Measurements from ENCODE around the gene SFXN5.

DNA sequence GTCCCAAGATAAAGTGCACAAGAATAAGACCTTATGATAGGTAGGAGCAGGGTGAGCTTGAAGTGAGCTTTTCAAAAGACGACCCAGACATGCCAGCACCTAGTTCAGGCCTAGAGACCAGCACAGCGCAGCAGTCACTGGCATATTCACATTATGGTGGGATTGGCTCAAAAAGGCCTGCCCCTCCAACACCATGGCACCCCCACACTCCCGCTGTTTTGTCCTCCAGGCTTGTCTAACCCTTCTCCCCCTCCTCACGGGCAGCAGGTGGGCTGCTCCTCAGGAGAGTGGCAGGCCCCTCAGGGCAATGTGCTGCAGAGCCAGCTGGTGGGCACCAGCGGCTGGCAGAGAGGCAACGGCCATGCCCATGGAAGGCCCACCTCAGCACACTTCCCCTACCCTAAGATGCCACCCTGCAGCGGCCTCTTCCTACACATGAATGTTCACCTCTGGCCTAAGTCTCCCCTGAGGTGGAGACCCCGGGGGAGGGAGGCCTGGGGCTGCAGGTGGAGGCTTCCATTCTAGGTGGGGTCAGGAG lies 128.6 kb downstream of the SFXN5 start:
- TF ChIP-seq, protein P1, sequence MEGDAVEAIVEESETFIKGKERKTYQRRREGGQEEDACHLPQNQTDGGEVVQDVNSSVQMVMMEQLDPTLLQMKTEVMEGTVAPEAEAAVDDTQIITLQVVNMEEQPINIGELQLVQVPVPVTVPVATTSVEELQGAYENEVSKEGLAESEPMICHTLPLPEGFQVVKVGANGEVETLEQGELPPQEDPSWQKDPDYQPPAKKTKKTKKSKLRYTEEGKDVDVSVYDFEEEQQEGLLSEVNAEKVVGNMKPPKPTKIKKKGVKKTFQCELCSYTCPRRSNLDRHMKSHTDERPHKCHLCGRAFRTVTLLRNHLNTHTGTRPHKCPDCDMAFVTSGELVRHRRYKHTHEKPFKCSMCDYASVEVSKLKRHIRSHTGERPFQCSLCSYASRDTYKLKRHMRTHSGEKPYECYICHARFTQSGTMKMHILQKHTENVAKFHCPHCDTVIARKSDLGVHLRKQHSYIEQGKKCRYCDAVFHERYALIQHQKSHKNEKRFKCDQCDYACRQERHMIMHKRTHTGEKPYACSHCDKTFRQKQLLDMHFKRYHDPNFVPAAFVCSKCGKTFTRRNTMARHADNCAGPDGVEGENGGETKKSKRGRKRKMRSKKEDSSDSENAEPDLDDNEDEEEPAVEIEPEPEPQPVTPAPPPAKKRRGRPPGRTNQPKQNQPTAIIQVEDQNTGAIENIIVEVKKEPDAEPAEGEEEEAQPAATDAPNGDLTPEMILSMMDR (IDR thresholded peaks at IDR 0.05) = no peak
- TF ChIP-seq POLR2A (IDR thresholded peaks at IDR 0.05) = no peak

All from right lobe of liver (tissue), 4 donors.